HG03575 (cell line): Measurements from ENCODE around the gene TEKT4.
"Not testable (repeated sequence)": the region's sequence is repeated elsewhere in the genome, so short reads cannot be mapped to it uniquely, and the experiment has no call there.

ENCODE experiments used
- ATAC-seq: cut with Tn5 transposase; IDR thresholded peaks from one replicate; pipeline ENCODE4 v1.9.1; 2021; ENCODE audit not compliant: unreplicated experiment, insufficient number of reproducible peaks, low FRiP score; ENCODE audit errors: extremely low read depth

Gene TEKT4

DNA sequence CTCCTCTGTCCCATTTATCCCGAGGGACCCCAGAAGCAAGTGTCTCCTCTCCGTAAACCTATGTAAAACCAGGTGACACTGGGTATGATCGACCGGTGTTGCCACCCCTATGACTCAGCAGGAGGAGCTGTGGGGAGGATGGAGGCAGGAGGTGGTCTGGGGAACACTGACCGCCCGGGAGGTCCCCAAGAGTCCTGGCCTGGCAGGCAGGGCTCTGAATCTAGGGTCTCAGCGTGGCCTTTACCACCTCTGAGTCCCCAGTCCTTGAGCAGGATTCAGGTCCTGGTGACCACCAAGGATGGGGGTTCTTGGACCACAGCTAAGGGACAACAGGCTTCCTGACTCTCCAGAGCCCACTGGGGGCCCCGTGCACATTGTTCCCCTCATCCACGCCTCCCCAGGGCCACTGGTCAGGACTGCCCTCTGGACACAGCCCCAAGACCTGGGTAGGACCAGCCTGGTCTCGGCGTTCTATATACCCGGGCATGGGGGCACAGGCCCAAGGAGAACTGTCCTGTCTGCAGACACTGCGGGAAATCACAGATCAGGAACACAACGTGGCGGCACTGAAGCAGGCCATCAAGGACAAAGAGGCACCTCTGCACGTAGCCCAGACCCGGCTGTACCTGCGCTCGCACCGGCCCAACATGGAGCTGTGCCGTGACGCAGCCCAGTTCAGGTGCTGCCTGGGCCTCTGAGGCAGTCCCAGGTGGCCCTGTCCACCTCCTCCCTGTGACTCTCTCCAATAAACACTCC, 4.0 kb downstream of the TEKT4 start:
- no peak for ATAC-seq

DNA sequence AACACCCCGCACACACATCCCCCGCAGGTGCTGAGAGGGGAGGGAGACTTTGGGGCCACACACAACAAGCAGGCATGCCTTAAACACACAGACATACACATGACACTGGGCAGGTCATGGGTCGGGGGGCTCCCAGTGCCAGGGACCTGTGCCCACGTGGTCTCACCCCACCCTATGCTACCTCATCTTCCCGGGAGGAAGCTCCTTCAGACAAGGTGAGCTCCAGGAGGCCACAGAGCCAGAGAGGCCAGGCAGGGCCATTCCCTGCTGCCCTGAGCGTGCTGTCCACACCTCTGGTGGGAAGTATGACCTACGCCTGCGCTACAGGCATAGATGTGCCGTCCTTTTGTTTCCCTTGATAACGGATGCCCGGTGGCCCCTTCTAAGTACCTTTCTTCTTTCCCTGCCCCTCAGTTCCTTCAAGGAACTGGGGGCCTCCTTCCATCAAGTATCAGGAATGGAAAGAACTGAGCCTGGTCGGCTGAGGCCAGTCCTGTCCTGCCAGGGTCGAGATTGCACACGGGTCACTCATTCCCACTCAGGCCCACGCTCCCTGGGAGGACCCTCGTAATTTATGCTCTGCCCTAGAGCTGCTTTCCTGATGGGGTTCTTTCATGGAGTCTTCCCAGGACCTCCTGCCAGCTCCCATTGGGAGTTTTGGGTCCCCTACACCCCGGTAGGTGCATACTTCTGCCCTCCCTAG, 4.7 kb downstream of the TEKT4 start:
- ATAC-seq = no peak

DNA sequence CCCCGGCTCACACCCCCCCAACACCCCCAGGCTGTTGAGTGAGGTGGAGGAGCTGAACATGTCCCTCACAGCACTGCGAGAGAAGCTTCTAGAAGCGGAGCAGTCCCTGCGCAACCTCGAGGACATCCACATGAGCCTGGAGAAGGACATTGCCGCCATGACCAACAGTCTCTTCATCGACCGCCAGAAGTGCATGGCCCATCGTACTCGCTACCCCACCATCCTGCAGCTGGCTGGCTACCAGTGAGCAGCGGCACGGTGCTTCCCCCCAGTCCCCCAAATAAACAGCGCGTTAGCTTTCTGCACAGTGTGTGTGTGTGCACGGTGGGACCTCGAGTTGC, 5.3 kb downstream of the TEKT4 start:
- no peak for ATAC-seq

DNA sequence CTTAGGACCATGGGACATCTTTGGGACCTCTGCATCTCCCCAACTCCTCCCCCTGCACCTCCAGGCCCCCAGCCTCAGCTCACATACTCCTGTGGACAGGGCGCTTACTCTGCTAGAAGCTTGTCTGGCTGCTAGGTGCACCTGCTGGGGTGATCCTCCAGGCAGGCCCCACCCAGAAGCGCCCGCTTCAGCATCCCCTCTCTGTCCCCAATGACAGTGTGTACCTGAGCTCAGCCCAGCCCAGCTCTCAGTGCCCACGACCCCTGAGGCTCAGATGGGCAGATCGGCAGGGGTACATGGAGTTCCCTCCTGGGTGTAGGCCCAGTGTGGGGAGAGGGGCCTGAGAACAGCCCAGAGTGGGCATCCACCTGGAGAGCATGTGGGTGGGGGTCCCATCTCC, 5.9 kb downstream of the TEKT4 start:
- ATAC-seq = no peak

DNA sequence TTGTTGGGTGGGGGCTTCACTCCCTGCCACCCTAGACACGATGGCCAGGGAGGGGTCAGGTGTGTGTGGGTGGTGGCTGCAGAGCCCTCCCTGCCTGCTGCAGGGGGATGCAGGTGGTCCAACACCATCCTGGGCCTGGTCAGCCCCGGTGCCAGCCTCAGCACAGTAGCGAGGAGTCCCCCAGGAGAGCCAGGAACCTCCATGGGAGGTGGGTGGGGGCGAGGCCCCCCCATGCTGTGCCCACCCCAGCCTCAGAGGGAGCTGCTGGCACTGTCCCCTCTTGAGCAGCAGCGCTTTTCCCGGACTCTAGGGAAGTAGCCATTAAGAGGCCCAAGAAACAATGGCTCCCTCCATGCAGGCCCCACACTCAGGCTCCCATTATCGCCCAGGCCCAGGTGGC, 7.3 kb downstream of the TEKT4 start:
- ATAC-seq = not testable (repeated sequence)

DNA sequence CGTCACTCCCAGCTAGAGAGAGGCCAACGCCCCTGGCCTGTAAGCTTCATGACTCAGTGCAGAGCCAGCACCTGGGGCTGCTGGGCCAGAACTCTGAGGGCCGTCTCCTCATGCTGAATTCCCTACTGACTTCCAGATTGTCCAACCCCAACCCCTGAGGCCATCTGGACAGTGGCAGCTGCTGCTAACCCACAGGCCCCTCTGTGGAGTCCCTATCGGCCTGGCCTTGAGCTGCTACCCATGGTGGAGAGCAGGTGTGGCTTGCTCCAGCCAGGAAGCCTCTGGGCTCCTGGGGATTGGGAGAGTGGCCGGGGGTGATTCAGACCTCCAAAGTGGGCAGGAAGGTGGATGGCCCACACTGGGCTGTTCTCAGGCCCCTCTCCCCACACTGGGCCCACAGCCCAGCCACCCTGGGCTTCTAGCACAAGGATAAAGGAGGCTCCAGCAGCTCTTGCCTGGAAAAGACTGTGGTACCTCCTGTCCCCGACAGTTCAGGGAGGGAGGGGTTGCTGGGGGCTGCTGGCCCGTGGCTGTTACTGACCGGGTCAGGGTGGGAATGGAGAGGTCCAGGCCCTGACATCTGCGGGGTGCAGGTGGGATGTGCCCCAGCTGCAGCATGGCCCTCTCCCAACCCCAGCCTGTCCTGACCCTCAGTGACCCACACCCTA, 8.2 kb downstream of the TEKT4 start:
- no peak for ATAC-seq

DNA sequence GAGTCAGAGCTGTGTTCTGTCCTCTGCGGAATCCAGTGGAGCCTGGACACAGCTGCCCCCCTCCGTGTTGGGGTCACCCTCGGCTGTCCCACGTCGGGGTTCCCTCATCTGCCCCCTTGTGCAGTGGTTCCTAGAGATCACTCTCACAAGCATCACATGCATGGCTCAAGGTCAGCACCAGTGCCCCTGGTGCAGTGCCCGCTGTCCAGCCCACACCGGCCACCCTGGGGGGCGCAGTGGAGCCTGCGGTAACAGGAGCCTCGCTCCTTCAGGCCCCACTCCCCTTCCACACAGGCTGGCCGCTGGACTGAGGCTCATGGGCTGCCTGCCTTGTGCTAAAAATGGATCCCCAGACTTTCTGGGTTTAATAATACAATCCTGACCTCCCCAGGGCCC, 8.8 kb downstream of the TEKT4 start:
- no peak for ATAC-seq

DNA sequence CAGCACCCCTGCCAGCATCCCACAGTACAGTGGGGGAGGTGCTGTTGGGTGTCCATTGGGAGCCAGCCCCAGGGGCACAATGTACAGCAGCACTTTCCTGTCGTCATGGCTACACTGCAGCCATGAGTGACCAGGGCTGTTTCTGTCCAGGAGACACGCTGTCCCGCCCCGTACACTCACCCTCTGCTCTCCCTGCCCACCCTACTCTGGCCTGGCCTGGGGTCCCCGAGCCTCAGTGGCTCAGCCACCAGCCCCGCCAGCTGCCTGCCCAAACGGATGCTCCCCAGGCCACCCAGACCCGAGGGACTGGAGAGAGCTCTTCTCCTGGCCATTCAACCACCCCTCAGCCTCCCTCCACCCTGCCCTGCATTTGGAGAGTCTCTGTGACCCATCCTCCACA, 9.3 kb downstream of the TEKT4 start:
- no peak for ATAC-seq

DNA sequence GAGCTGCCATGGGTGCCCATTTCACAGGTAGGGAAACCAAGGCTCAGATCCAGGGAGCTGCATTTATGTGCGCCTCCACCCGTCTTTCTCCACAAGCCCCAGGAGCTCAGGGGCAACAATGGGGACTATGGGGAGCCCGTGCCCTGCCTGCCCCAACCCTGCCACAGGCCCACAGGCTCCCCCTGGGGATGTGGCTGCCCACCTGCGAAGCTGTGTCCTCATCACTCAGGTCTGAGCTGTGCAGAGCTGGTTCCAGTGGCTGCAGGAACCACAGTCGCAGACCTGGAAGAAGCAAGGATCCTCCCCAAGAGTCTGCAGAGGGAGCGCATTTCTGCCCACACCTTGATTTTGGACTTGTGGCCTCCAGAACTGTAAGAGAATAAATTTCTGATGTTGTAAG, 9.8 kb downstream of the TEKT4 start:
- no peak for ATAC-seq

DNA sequence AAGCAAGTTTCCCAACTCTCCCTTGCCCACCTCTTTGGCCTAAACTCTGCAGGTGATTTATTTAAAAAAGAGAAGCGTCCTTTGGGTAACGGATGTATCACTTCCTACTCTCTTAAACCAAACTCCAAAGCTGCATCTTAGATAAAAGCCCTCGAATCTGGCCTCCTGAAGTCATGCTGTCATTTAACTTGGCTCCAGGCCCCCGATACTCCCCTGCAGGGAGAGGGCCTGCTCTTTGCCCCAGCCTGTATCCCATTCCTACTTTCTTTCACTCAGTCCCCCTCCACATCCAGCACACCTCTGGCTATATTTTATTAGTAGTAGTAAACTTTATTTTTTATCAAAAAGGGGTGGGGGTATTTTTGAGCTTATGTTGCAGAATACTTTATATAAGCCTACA, 19.0 kb downstream of the TEKT4 start:
- ATAC-seq = no peak

DNA sequence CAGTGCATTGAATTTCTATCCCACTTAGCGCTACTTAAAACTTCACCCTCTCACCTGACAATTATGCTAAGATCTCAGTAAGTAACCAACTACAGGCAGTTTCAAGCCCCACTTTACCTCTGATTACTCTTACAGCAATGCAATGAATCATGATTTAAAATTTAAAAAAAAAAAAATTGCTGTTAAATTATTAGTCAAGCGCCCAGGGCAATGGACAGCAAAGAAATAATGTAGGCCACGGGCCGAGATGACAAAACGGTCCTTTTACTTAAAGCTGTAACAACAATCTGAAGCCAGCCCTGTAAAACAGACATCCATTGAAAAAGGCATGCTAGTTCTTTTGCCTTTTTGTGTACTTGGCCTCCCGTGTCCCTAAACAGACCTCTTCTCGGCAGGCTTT, 24.0 kb downstream of the TEKT4 start:
- ATAC-seq = not testable (repeated sequence)

DNA sequence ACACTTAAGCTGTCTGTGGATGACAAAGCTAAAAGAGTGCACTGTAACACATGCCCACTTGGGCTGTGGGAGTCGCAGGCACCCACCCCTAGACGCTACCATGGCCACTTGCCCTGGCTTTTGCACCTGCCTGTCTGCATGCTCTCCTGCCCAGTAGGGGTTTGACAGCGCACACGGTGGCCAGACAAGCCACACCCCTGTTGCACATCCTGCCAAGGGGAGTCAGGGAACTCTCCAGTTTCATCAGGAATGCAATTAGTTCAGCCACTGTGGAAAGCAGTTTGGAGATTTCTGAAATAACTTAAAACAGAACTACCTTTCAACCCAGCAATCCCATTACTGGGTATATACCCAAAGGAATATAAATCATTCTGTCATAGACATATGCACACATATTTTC, 35.7 kb downstream of the TEKT4 start:
- ATAC-seq = not testable (repeated sequence)

DNA sequence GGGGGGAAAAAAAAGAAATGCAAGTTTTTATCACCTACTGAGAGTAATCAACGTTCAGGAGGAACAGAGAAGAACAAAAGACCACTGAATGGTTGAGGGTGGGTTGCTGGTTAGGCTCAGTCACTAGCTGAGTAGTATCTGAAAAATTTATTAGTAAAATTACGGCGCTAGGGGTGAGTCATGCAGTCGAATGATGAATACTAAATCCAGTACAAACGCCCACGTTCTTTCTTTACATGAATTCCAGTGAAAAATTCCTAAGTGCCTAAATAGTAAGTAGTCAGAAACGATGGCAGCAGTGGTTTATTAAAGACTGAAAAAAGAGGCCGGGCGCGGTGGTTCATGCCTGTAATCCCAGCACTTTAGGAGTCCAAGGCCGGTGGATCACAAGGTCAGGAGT, 52.0 kb downstream of the TEKT4 start:
- ATAC-seq = no peak

DNA sequence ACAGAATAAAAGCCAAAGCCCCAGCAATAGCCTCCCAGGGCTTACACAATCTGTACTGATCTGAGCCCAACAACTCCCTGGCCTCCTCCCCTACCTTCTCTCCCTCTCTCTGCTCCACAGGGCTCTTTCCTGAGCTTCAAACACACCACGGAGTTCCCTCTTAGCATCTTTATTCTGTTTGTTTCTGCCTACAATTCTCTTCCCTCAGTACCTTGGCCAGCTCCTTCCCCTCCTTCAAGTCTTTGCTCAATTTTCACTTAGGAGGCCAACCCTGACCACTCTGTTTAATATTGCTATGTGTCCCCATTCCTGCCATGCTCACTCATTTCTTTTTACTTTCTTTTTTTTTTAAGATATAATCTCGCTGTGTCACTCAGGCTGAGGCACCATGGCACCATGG, 53.8 kb downstream of the TEKT4 start:
- ATAC-seq = not testable (repeated sequence)
